T-helper 17 cell (primary cell): ENCODE data around the gene F11R. TPM values are rescaled to one million over a fixed set of nuclear protein-coding genes. Genes with fewer than 3 reads are reported as not detected.
"Not testable (repeated sequence)": the region's sequence is repeated elsewhere in the genome, so short reads cannot be mapped to it uniquely, and the experiment has no call there.

Experiments used
- ATAC-seq: fragments of 150-1000 bp; cut with Tn5 transposase; 2 replicates; pipeline ENCODE4 v1.10.0; 2021; ENCODE audit warnings: mild to moderate bottlenecking, moderate library complexity
- DNase-seq, 3 donors: peaks; one replicate each; pipeline versions ENCODE4 v3.0.0 to v3.0.0-alpha.2; 2020 to 2021
- H3K9me3 ChIP-seq: one replicate; pipeline ENCODE4 v1.7.0; 2013; ENCODE audit warnings: low read length, mild to moderate bottlenecking; ENCODE audit not compliant: control insufficient read depth, poor library complexity, severe bottlenecking
- H3K27ac Mint-ChIP-seq: one replicate; pipeline ENCODE4 v1.8.0; 2022; ENCODE audit warnings: mild to moderate bottlenecking, moderate library complexity, mixed read lengths
- H3K27me3 Mint-ChIP-seq: one replicate; pipeline ENCODE4 v1.8.0; 2022; ENCODE audit warnings: mixed read lengths
- H3K36me3 Mint-ChIP-seq: one replicate; pipeline ENCODE4 v1.8.0; 2022; ENCODE audit warnings: low read depth, mixed read lengths
- H3K4me1 Mint-ChIP-seq: one replicate; pipeline ENCODE4 v1.8.0; 2022; ENCODE audit warnings: mild to moderate bottlenecking, mixed read lengths
- H3K4me3 Mint-ChIP-seq: one replicate; pipeline ENCODE4 v1.8.0; 2022; ENCODE audit warnings: mild to moderate bottlenecking, moderate library complexity, mixed read lengths
- total RNA-seq, 4 donors: library from RNA in 2 of 4; stranded (reverse) in 2 of 4; gene quantifications; one replicate each; pipeline ENCODE4 v1.2.3 and lab custom pipeline; 2022 to 2026

F11R gene
- total RNA-seq, 2 donors from 2014 or later: 13.5 to 23.6 TPM

DNA sequence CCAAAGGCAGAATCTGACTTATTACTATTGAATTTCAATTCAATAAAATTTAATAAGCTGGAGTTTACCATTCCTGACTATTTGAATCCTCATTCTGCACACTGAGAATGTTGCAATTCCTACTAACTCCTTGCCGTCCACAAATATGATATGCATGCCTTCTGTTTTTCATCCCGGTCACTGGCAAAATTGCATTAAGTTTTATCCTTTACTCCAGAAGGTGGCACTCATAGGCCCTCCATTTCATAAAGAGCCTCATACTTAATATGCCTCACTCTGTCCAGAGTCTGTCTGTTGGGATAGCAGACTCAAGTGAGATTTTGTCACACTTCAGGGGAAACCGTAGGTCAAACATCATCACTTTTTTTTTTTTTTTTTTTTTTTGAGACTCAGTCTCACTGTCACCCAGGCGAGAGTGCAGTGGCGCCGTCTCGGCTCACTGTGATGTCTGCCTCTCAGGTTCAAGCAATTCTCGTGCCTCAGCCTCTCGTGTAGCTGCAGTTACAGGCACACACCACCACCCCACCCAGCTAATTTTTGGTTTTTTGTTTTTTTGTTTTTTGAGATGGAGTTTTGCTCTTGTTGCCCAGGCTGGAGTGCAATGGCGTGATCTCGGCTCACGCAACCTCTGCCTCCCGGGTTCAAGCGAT, 27.3 kb downstream of the F11R start:
- ATAC-seq: no peak
- Mint-ChIP-seq H3K27ac (no peak overlapping the region), H3K36me3 (no peaks in the 10 kb centered on the region), H3K4me1 (peaks cover 8% of the 10 kb centered on the region), H3K27me3 (no peaks in the 10 kb centered on the region), H3K4me3 (no peak overlapping the region)
- H3K9me3 ChIP-seq: no peaks in the 10 kb centered on the region
- DNase-seq: no peak

DNA sequence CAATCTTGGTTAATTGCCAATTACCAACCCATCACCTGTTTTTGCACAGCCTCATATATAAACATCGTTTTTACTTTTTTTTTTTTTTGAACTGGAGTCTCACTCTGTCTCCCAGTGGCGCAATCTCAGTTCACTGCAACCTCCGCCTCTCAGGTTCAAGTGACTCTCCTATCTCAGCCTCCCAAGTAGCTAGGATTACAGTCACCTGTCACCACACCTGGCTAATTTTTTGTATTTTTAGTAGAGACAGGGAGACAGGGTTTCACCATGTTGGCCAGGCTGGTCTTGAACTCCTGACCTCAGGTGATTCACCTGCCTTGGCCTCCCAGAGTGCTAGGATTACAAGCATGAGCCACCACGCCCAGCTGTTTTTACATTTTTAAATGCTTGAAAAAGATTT, 28.9 kb downstream of the F11R start:
- H3K27me3 Mint-ChIP-seq, ATAC-seq, H3K27ac Mint-ChIP-seq, H3K36me3 Mint-ChIP-seq, H3K4me3 Mint-ChIP-seq, DNase-seq, H3K9me3 ChIP-seq, H3K4me1 Mint-ChIP-seq: not testable (repeated sequence)

- Mint-ChIP-seq H3K4me3 (no peak overlapping the region), H3K36me3 (peaks cover 4% of the 10 kb centered on the region), H3K27me3 (peaks cover 13% of the 10 kb centered on the region), H3K4me1 (peaks cover 2% of the 10 kb centered on the region), H3K27ac (no peak overlapping the region)
- no peaks in the 10 kb centered on the region for H3K9me3 ChIP-seq
- ATAC-seq: no peak
- no peak for DNase-seq
These were observed 33.4 kb downstream of the F11R start for GRCh38 chr1:160987359-160988050.

GRCh38 chr1:160985723-160986122, 35.2 kb downstream of the F11R start:
- H3K9me3 ChIP-seq: no peaks in the 10 kb centered on the region
- Mint-ChIP-seq H3K4me3 (no peak overlapping the region), H3K27ac (no peak overlapping the region), H3K27me3 (peaks cover 31% of the 10 kb centered on the region), H3K4me1 (peaks cover 12% of the 10 kb centered on the region), H3K36me3 (peaks cover 7% of the 10 kb centered on the region)
- DNase-seq (no peak), ATAC-seq (no peak)

GRCh38 chr1:160981584-160982411, 39.2 kb downstream of the F11R start:
- no peaks in the 10 kb centered on the region for H3K9me3 ChIP-seq

DNA sequence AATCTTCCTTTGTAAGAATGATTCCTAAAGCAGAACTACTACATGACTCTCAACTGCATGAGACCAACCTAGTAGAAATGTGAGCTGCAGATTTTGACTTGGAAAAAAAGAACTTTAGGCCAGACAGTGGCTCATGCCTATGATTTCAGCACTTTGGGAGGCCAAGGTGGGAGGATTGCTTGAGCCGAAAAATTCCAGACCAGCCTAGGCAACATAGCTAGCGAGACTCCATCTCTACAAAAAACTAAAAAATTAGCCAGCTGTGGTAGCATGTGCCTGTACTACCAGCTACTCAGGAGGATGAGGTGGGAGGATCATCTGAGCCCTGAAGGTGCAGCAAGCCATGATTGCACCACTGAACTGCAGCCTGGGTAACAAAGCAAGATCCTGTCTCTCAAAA, 41.7 kb downstream of the F11R start:
- Mint-ChIP-seq H3K4me1 (peaks cover 9% of the 10 kb centered on the region), H3K27me3 (peaks cover 44% of the 10 kb centered on the region), H3K4me3 (no peak overlapping the region), H3K27ac (no peak overlapping the region), H3K36me3 (peaks cover 3% of the 10 kb centered on the region)
- no peak for DNase-seq
- ATAC-seq: no peak
- H3K9me3 ChIP-seq: no peaks in the 10 kb centered on the region

More at GRCh38 chr1:160981584-160982411, 39.2 kb downstream of the F11R start:
- no peak overlapping the region for H3K27ac Mint-ChIP-seq
- H3K27me3 Mint-ChIP-seq: peaks cover 32% of the 10 kb centered on the region
- ATAC-seq (peak; percentile 66), DNase-seq (no peak)
- peaks cover 9% of the 10 kb centered on the region for H3K4me1 Mint-ChIP-seq
- peak overlapping the region; percentile 71 for H3K4me3 Mint-ChIP-seq
- peaks cover 7% of the 10 kb centered on the region for H3K36me3 Mint-ChIP-seq

GRCh38 chr1:160978510-160978927, 42.4 kb downstream of the F11R start:
- H3K4me3 Mint-ChIP-seq: no peak overlapping the region
- H3K9me3 ChIP-seq: no peaks in the 10 kb centered on the region

DNA sequence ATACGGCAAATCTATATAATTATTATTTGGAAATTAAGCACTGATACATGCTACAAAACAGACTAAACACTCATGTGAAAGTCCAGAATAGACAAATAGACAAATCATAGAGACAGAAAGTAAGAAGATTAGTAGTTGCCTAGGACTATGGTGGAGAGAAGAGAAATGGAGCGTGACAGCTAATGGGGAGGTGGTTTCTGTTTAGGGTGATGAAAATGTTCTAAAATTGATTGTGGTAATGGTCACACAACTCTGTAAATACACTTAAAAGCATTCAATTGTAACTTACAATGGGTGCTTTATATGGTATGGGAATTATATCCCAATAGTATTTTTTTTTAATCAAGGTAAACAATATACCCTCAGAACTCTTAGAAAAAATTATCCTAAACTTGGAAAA, 45.9 kb downstream of the F11R start:
- no peaks in the 10 kb centered on the region for H3K9me3 ChIP-seq
- H3K36me3 Mint-ChIP-seq: no peaks in the 10 kb centered on the region
- H3K4me3 Mint-ChIP-seq: no peak overlapping the region
- DNase-seq: no peak
- peak overlapping the region; percentile 47 for H3K27ac Mint-ChIP-seq
- no peak for ATAC-seq
- peaks cover 4% of the 10 kb centered on the region for H3K4me1 Mint-ChIP-seq
- H3K27me3 Mint-ChIP-seq: peaks cover 28% of the 10 kb centered on the region

More at GRCh38 chr1:160978510-160978927, 42.4 kb downstream of the F11R start:
- peaks cover 9% of the 10 kb centered on the region for H3K4me1 Mint-ChIP-seq
- peaks cover 41% of the 10 kb centered on the region for H3K27me3 Mint-ChIP-seq
- H3K27ac Mint-ChIP-seq: no peak overlapping the region
- DNase-seq: no peak
- ATAC-seq: no peak
- H3K36me3 Mint-ChIP-seq: peaks cover 3% of the 10 kb centered on the region

DNA sequence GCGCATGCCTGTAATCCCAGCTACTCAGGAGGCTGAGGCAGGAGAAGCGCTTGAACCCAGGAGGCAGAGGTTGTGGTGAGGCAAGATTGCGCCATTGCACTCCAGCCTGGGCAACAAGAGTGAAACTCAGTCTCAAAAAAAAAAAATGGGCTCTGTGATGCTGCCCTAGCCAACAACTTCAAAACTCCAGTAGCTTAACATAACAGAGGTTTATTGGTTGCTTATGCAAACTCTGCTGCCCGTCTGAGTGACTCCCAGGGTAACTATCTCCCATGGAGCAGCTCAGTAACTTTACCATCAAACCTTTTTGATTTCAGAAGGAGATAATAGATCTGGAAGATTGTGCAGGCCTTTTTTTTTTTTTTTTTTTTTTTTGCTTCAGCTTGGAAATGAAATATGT, 47.5 kb downstream of the F11R start:
- H3K9me3 ChIP-seq: no peaks in the 10 kb centered on the region
- Mint-ChIP-seq H3K4me3 (no peak overlapping the region), H3K27ac (no peak overlapping the region), H3K27me3 (peaks cover 28% of the 10 kb centered on the region), H3K36me3 (no peaks in the 10 kb centered on the region), H3K4me1 (peaks cover 4% of the 10 kb centered on the region)
- ATAC-seq (no peak), DNase-seq (no peak)

GRCh38 chr1:160972939-160973338, 48.0 kb downstream of the F11R start:
- DNase-seq (no peak), ATAC-seq (no peak)
- Mint-ChIP-seq H3K36me3 (no peaks in the 10 kb centered on the region), H3K27me3 (peaks cover 28% of the 10 kb centered on the region), H3K4me3 (no peak overlapping the region), H3K27ac (no peak overlapping the region), H3K4me1 (peaks cover 4% of the 10 kb centered on the region)
- no peaks in the 10 kb centered on the region for H3K9me3 ChIP-seq

DNA sequence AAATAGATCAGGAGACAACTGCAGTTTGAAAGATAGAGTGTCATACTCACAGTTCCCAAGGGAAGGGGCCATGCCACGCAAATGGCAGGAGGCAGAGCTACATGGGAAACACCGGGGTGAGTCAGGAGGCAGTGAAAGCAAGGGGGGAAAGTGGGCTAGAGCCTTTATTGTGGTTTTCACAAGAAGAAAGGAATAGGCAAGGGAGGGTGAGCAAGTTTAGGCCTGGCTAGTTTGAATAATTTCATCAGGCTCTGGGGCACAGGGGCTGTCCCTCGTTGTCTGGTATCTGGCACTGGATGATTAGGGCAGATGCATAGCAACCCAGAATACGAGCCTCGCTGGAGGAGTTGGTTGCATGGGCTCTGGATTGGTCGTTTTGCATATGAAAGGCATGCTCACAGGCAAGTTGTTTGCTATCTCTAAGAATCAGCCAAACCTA, 49.3 kb downstream of the F11R start:
- H3K4me1 Mint-ChIP-seq: peaks cover 4% of the 10 kb centered on the region
- peaks cover 28% of the 10 kb centered on the region for H3K27me3 Mint-ChIP-seq
- no peaks in the 10 kb centered on the region for H3K9me3 ChIP-seq
- no peak for ATAC-seq
- DNase-seq: no peak
- H3K36me3 Mint-ChIP-seq: no peaks in the 10 kb centered on the region
- H3K4me3 Mint-ChIP-seq: no peak overlapping the region
- H3K27ac Mint-ChIP-seq: no peak overlapping the region

DNA sequence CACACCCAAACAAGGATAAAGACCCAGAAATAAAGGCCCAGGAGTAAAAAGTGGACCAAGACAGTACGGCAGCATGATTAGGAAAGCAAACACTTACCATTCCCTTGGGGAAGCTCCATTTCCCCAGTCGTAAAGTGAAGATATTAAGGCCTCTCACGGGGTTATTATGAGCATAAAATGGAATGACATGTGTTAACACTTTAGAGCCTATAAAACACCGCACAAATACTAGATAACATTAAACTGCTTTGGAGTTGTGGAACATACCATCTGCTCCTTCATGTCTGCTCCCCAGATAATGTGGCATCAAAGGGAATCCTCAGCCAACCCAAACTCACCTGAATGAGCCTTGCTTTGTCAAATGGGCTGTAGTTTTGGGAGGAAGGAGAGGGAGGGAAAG, 57.4 kb downstream of the F11R start:
- Mint-ChIP-seq H3K4me1 (no peaks in the 10 kb centered on the region), H3K36me3 (no peaks in the 10 kb centered on the region), H3K27me3 (peaks cover 5% of the 10 kb centered on the region), H3K4me3 (no peak overlapping the region), H3K27ac (no peak overlapping the region)
- H3K9me3 ChIP-seq: no peaks in the 10 kb centered on the region
- no peak for ATAC-seq
- no peak for DNase-seq

GRCh38 chr1:160961419-160961818, 59.5 kb downstream of the F11R start:
- H3K4me1 Mint-ChIP-seq: no peaks in the 10 kb centered on the region
- DNase-seq: no peak
- no peaks in the 10 kb centered on the region for H3K36me3 Mint-ChIP-seq
- H3K27ac Mint-ChIP-seq: no peak overlapping the region
- ATAC-seq: no peak
- peaks cover 10% of the 10 kb centered on the region for H3K27me3 Mint-ChIP-seq
- no peak overlapping the region for H3K4me3 Mint-ChIP-seq
- no peaks in the 10 kb centered on the region for H3K9me3 ChIP-seq
